Stimulated activated CD4-positive, alpha-beta T cell treated with anti-CD3 and anti-CD28 coated beads, Interleukin-15, amount 100 ng/mL, for 24 hours (primary cell): ENCODE measurements around the gene PIGZ.

ENCODE experiments used
- DNase-seq: peaks from one replicate; pipeline ENCODE4 v3.0.0-alpha.2; 2020

The PIGZ gene

GRCh38 chr3:196981657-196982056 lies 13.0 kb upstream of the PIGZ start:
- no peak for DNase-seq

GRCh38 chr3:196979545-196979944 lies 10.9 kb upstream of the PIGZ start:
- DNase-seq, result no peak

DNA sequence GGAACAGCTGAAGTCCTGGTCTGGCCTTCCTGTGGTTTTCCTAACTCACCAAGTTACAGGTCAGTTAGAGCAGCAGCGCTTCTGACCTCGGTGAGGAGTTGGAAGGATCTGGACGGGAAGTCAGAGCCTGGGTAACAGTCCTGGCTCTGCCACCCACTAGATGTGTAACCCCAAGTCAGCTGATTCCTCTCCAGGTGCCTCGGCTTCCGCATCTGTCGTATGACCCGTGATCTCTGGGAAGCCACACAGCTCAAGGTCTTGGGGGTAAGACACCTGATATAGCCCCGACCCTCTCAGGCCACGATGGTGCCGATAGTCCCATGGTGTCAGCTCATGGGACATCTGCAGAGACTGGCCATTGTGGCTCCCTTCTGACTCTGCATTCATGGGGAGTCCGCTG lies 8.3 kb upstream of the PIGZ start:
- DNase-seq, result no peak

- no peak for DNase-seq
Measured at GRCh38 chr3:196975349-196975748, 6.7 kb upstream of the PIGZ start.

DNA sequence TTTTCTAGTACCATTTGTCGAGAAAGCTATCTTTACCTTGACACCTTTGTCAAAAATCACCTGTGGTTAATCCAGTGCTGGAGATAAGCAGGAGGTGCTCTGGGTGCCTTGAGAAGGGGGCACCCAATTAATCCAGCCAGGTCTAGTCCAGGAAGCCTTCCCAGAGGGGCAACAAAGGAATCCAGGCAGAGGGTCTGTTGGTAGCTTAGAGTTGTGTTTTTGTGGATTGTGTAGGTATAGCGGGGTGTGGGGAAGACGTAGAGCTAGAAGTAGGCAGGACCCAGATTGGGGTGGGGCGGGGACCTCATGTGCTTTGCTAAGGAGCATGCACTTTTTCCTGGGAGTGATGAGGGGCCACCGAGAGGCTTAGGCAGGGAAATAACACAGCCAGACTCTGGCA lies 6.0 kb upstream of the PIGZ start:
- DNase-seq, result no peak

DNA sequence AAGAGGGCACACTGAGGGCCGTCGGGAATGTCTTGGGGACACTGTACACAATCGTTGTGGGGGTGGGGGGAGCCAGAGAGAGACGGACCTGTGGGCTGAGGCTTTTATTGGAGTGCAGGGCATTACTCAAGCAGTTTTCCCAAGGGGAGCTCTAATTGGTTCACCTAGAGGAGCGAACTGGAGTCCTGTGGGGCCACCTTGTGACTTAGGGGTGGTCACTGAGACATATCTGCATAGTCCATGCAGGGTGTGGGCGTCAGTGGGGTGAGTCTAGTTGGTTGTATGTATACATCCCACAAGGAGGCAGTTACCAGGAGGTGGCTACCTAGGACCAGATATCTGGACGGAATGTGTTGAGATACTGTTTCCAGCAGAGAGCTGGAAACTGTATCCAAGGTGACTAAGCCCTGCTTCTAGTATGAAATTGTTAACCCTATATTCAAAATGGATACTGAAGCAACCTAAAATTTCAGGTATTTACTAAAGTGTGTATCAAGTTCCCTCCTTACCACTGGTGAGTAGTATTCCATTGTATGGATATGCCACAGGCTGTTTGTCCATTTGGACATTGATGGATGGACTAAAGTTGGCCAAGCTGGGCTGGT lies 2.6 kb upstream of the PIGZ start:
- DNase-seq, result no peak

DNA sequence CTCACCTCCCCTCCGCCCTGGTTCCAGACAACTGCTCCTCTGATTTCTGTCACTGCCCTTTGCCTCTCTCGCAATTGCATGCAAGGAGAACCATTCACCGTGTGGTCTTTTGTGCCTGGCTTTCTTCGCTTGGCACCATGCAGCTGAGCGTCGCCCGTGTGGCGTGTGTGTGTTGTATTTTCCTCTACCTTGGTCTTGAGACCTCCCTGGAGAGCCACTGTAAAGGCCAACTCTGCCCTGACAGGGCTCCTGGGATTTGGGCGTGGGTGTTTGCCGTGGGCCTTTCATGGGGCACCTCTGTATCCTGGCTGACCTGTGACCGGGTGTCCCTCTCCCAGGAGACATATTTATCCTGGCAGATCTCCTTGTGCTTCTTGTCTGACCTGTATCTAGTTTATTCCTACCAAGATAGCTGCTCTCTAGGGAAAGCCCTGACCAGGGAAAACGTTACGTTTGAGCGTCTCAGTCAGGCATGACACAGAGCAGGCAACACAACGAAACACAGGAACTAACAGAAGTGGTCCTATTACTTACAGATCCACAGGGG lies 2.0 kb upstream of the PIGZ start:
- no peak for DNase-seq

DNA sequence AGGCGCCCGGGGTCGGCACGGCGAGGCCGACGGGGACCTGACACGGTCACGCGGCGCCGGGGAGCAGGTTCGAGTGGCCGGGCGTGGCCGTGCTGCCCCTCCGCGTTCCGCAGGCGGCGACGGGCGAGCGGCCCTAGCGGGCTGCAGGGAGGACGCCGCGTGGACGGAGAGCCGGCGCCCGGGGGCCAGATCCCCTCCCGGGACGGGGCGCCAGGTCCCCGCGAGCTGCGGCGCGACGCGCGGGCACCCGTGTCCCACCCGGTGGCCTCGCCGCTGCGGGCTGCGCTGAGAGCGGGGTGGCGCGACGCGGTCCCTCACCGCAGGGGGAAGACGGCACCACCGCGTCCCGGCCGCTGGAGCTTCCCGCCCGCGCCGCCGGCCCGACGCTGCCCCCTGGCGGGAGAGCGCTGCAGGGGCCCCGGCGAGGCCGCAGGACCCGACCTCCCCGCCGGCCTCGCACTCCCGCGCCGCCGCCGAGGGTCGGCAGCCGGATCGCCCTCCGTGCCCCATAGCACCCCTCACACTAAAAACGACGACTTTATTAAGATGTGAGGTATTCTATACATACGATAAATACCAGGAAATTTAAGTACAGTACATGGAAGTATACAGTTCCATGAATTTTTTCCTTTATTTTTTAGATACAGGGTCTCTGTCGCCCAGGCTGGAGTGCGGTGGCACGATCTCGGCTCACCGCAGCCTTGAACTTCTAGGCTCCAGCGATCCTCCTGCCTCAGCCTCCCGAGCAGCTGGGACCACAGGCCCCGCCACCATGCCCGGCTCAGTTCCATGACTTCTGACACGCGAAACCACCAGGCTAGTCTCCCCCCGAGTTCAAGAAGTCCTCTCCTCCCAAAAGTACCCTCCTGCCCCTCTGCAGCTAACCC lies 1.3 kb upstream of the PIGZ start:
- DNase-seq, result peak; percentile 78

- DNase-seq, result peak; percentile 69
Measured at GRCh38 chr3:196969134-196969659, 564 bp upstream of the PIGZ start.

DNA sequence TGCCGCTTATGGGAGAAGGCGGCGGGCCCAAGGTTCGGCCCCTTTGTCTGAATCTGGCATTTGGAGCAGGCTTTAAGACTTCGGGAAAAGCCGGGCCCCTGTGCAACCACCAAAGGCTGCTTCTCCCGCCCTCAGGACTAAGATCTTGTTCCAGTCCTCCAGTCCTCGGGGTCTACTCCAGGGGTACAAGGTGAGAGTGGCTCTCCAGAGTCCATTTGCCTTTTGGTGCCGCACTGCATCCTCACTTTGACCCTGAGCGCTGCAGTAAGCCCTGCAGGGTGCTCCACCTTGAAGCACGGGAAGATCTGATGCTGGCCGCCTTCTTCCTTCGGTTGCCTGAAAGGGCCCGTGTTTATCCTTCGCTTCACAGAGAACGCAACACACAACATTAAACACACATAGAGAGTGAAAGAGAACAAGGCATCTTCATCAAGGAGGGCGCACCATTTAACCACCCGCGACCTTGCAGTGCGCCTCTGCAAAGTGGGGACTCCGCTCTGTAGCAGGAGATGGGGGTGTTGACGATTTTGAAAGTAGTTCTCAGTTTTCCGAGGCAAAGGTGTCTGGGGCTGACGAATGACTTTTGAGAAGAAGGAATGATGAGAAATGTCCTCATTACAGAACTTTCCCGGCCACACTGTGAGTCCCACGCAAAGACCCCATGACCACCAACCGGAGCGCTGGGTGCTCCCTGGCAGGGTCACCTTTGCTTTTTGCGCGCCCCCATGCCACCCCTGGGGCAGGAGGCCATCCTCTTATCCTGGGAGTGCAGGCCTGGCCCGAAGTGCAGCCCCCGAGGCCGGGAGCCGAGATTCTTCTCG lies 1.0 kb downstream of the PIGZ start:
- no peak for DNase-seq

- no peak for DNase-seq
Measured at GRCh38 chr3:196966526-196967401, 1.9 kb downstream of the PIGZ start.

- DNase-seq, result no peak
Measured at GRCh38 chr3:196965804-196966173, 2.8 kb downstream of the PIGZ start.

DNA sequence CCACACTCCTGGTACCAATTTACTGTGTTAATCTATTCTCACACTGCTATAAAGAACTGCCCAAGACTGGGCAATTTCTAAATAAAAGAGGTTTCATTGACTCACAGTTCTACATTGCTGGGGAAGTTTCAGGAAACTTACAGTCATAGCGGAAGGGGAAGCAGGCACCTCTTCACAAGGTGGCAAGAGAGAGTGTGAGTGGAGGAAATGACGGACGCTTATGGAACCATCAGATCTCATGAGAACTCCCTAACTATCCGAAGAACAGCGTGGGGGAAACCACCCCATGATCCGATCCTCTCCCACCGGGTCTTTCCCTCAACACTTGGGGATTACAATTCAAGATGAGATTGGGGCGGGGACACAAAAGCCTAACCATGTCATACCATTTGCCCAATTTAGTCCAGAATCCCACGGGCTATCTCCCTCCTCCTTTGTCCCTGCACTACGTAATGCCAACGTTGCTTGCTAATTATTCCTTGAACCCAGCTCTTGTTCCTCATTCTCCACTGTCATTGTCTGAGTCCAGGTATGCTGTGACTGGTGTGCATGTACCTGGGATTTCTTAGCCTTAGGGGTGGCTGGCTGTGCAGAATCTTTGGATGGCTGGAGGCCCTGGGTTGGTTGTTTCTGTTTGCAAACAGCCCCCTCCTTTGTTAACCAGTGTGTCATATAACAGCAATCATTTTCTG lies 3.4 kb downstream of the PIGZ start:
- no peak for DNase-seq

DNA sequence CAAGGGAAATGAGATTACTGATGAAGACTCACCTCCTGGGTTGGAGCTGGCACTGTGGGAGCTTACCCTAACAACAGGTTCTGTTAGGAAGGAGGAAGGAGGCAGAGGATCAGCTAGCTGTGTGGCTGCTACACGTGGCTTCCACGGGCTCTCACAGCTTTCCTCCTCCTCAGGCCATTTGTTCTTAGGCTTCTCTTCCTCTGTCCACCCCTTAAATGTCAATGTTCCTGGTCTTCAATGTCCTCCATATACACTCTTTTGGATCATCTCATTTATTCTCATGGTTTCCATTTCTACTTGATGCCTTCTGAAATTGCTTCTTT lies 5.0 kb downstream of the PIGZ start:
- DNase-seq, result no peak

GRCh38 chr3:196962930-196963630 lies 5.6 kb downstream of the PIGZ start:
- no peak for DNase-seq

DNA sequence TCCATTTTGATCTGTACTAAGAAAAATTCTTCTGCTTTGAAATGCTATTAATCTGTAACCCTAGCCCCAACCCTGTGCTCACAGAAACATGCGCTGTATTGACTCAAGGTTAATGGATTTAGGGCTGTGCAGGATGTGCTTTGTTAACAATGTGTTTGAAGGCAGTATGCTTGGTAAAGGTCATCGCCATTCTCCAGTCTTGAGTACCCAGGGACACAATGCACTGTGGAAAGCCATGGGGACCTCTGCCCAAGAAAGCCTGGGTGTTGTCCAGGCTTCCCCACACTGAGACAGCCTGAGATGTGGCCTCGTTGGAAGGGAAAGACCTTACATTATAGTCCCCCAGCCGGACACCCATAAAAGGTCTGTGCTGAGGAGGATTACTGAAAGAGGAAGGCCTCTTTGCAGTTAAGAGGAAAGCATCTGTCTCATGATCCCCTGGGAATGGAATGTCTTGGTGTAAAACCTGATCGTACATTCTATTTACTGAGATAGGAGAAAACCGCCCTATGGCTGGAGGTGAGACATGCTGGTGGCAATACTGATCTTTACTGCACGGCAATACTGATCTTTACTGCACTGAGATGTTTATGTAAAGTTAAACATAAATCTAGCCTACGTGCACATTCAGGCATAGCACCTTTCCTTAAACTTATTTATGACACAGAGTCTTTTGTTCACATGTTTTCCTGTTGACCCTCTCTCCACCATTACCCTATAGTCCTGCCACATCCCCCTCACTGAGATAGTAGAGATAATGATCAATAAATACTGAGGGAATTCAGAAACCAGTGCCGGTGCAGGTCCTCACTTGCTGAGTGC lies 6.3 kb downstream of the PIGZ start:
- DNase-seq, result no peak

DNA sequence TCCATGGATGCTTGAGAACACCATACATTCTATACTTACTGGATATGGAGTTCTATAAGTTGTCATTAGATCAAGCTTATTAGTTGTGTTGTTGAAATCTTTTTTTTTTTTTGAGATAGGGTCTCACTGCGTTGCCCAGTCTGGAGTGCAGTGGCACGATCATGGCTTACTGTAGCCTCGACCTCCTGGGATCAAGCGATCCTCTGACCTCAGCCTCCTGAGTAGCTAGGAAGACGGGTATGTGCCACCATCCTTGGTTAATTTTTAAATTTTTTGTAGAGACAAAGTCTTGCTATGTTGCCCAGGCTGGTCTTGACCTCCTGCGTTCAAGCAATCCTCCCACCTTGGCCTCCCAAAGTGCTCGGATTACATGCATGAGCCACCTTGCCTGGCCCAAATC lies 13.8 kb downstream of the PIGZ start:
- no peak for DNase-seq

DNA sequence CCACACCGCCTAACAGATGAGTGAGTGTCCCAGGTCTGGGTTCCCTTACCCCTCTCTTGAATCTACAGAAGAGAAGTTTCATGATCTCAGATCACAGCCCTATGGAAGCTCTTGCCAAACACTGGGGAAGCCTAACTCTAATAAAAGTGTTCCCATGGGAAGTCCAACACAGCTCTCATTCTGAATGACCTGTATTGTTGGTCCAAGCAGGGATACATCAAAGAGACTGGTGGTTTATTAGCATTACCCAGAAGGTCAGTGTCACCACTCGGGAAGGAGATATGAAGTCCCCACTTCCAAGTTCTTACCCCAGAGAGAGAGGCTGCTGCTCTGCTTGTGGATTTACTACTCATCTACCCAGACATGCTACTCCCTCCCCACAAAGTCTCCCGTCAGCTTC lies 17.3 kb downstream of the PIGZ start:
- DNase-seq, result no peak

- DNase-seq, result no peak
Measured at GRCh38 chr3:196949750-196950149, 18.9 kb downstream of the PIGZ start.

GRCh38 chr3:196949285-196949619 lies 19.4 kb downstream of the PIGZ start:
- DNase-seq, result no peak
